ENCODE results near the gene COL23A1. TPM values are rescaled to one million over a fixed set of nuclear protein-coding genes. Genes with fewer than 3 reads are reported as not detected.
A peak's percentile ranks its signal among the peaks of the same experiment; 100 is the strongest.
"Not testable (repeated sequence)": the region's sequence is repeated elsewhere in the genome, so short reads cannot be mapped to it uniquely, and the experiment has no call there.

The COL23A1 gene
- total RNA-seq, 1 experiment from 2014 or later: 15.0 TPM

DNA sequence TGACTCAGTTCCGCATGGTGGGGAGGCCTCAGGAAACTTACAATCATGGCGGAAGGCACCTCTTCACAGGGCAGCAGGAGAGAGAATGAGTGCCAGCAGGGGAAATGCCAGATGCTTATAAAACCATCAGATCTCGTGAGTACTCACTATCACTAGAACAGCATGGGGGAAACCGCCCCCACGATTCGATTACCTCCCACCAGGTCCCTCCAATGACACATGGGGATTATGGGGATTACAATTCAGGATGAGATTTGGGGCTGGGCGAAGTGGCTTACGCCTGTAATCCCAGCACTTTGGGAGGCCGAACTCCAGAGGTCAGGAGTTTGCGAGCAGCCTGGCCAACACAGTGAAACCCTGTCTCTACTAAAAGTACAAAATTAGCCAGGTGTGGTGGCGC is 392.0 kb downstream of the COL23A1 start:
- ChIA-PET POLR2A (interaction anchor here (0.7 kb wide), 1 partner anchor 44 kb away, joined by 11 read pairs; the partner anchor contains the start of gene NHP2), CTCF (interaction anchor here (0.6 to 0.7 kb wide), 3 partner anchors 12 to 26 kb away, joined by 3 to 4 read pairs (median 3); no protein-coding TSS in a partner anchor)
- H3K27ac Mint-ChIP-seq, ATAC-seq, H3K9me3 Mint-ChIP-seq, H3K4me3 Mint-ChIP-seq, H3K36me3 Mint-ChIP-seq: not testable (repeated sequence)
- peaks cover 20% of the 10 kb centered on the region for H3K27me3 Mint-ChIP-seq (ENCODE audit: low read depth)
- DNase-seq (ENCODE audit: low spot score): peak; percentile 0
- H3K4me1 Mint-ChIP-seq: peaks cover 23% of the 10 kb centered on the region

DNA sequence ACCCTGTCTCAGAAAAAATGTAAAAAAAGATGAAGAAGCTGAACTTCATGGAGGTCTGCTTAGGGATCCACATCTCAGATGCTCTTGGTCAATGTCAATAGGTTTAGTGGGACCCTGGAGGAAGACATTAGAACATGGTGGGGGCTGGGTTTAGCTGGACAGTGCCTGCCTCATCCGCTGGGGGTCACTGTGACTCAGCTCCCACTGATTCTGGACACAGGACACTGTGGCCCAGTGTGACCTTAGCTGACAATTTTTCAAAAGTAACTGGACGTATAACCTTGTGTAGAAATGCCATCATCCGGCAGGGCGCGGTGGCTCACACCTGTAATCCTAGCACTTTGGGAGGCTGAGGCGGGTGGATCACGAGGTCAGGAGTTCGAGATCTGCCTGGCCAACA is 393.2 kb downstream of the COL23A1 start:
- peak; percentile 60 for DNase-seq (ENCODE audit: low spot score)
- Mint-ChIP-seq H3K4me3 (no peak overlapping the region), H3K4me1 (peaks cover 23% of the 10 kb centered on the region), H3K36me3 (peaks cover 14% of the 10 kb centered on the region), H3K27me3 (ENCODE audit: low read depth) (peaks cover 18% of the 10 kb centered on the region), H3K27ac (no peak overlapping the region), H3K9me3 (peaks cover 13% of the 10 kb centered on the region)
- TF ChIP-seq, protein P1, sequence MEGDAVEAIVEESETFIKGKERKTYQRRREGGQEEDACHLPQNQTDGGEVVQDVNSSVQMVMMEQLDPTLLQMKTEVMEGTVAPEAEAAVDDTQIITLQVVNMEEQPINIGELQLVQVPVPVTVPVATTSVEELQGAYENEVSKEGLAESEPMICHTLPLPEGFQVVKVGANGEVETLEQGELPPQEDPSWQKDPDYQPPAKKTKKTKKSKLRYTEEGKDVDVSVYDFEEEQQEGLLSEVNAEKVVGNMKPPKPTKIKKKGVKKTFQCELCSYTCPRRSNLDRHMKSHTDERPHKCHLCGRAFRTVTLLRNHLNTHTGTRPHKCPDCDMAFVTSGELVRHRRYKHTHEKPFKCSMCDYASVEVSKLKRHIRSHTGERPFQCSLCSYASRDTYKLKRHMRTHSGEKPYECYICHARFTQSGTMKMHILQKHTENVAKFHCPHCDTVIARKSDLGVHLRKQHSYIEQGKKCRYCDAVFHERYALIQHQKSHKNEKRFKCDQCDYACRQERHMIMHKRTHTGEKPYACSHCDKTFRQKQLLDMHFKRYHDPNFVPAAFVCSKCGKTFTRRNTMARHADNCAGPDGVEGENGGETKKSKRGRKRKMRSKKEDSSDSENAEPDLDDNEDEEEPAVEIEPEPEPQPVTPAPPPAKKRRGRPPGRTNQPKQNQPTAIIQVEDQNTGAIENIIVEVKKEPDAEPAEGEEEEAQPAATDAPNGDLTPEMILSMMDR (IDR thresholded peaks at IDR 0.05): peak; percentile 44
- TF ChIP-seq, protein P2, sequence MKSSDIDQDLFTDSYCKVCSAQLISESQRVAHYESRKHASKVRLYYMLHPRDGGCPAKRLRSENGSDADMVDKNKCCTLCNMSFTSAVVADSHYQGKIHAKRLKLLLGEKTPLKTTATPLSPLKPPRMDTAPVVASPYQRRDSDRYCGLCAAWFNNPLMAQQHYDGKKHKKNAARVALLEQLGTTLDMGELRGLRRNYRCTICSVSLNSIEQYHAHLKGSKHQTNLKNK (CRISPR knock-in tag; IDR thresholded peaks at IDR 0.05): no peak
- ChIA-PET CTCF (interaction anchor here (0.5 to 4.4 kb wide), 15 partner anchors 11 to 663 kb away, joined by 3 to 55 read pairs (median 5); partner anchors contain the start of genes NHP2 and PHYKPL), POLR2A (interaction anchor here (0.6 to 1.6 kb wide), 2 partner anchors 15 to 16 kb away, joined by 3 to 6 read pairs; no protein-coding TSS in a partner anchor)
- peak; percentile 76 for ATAC-seq

DNA sequence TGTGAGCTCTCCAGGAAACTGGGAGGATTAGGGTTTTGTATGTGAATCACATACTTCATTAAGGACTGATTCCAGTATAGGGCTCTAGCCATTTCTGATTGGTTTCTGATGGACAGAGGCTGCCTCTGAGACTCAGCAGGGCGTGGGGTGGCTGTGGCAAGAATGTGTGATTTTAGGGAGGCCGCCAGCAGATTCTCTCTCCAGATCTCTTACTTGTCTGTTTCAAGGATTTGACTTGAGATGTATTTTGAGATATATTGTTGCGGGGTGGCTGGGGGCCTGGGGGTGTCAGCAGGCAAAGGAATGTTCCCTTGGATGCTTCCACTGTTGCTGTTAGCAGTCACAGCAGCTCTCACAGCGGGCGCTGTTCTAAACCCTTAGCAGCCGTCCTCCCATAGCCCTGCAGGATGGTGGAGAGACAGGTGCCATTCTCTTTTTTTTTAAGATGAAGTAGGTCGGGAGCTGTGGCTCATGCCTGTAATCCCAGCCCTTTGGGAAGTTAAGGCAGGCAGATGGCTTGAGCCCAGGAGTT is 393.8 kb downstream of the COL23A1 start:
- Mint-ChIP-seq H3K4me1 (peaks cover 23% of the 10 kb centered on the region), H3K36me3 (peaks cover 15% of the 10 kb centered on the region), H3K4me3 (no peak overlapping the region), H3K27me3 (ENCODE audit: low read depth) (peaks cover 15% of the 10 kb centered on the region), H3K9me3 (peaks cover 13% of the 10 kb centered on the region), H3K27ac (no peak overlapping the region)
- ChIA-PET POLR2A (interaction anchor here (0.6 to 1.6 kb wide), 2 partner anchors 15 to 16 kb away, joined by 3 to 6 read pairs; no protein-coding TSS in a partner anchor), CTCF (interaction anchor here (0.5 to 4.4 kb wide), 16 partner anchors 11 to 663 kb away, joined by 3 to 55 read pairs (median 5); partner anchors contain the start of genes NHP2 and PHYKPL)
- DNase-seq (ENCODE audit: low spot score): no peak
- no peak for ATAC-seq
- no peak for TF ChIP-seq NFE2L1 (CRISPR knock-in tag; IDR thresholded peaks at IDR 0.05)
- TF ChIP-seq, protein P3, sequence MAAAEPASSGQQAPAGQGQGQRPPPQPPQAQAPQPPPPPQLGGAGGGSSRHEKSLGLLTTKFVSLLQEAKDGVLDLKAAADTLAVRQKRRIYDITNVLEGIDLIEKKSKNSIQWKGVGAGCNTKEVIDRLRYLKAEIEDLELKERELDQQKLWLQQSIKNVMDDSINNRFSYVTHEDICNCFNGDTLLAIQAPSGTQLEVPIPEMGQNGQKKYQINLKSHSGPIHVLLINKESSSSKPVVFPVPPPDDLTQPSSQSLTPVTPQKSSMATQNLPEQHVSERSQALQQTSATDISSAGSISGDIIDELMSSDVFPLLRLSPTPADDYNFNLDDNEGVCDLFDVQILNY (CRISPR knock-in tag; IDR thresholded peaks at IDR 0.05): no peak
- no peak for TF ChIP-seq TCF7 (CRISPR knock-in tag; IDR thresholded peaks at IDR 0.05; ENCODE audit: low read depth)
- TF ChIP-seq, protein P4, sequence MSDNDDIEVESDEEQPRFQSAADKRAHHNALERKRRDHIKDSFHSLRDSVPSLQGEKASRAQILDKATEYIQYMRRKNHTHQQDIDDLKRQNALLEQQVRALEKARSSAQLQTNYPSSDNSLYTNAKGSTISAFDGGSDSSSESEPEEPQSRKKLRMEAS (CRISPR knock-in tag; IDR thresholded peaks at IDR 0.05): no peak
- TF ChIP-seq FOXP1 (CRISPR knock-in tag; IDR thresholded peaks at IDR 0.05; ENCODE audit: borderline replicate concordance): no peak
- TF ChIP-seq FOXK1 (CRISPR knock-in tag; IDR thresholded peaks at IDR 0.05): no peak
- TF ChIP-seq ESRRA (CRISPR knock-in tag; IDR thresholded peaks at IDR 0.05; ENCODE audit: borderline replicate concordance): no peak

DNA sequence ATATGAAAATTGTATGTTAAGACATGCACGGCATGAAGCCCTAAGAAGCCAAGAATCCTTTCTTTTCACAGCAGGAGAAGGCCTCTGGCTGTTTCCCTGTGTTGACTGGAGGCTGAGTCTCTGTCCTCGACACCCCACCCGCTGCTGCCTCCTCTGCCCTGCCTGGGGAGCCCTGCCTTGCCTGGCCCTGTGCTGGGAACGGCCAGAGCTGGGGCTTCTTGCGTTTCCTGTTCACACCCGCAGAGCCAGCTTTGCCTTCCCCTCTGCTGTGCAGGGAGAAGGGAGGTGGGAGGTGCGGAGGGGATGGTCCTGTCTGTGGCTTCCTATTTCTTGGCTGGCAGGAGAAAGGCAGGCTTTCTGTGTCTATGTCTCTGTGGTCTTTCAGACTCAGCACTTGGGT is 396.2 kb downstream of the COL23A1 start:
- DNase-seq (ENCODE audit: low spot score) (no peak), ATAC-seq (peak; percentile 51; the same call in 1 of the 2 replicates)
- Mint-ChIP-seq H3K27ac (no peak overlapping the region), H3K4me1 (peaks cover 16% of the 10 kb centered on the region), H3K27me3 (ENCODE audit: low read depth) (peaks cover 11% of the 10 kb centered on the region), H3K36me3 (peaks cover 15% of the 10 kb centered on the region), H3K9me3 (peaks cover 17% of the 10 kb centered on the region), H3K4me3 (no peak overlapping the region)
- ChIA-PET POLR2A (no interaction called here), CTCF (interaction anchor here (4.4 kb wide), 1 partner anchor 13 kb away, joined by 55 read pairs; no protein-coding TSS in a partner anchor)
- TF ChIP-seq, protein P5, sequence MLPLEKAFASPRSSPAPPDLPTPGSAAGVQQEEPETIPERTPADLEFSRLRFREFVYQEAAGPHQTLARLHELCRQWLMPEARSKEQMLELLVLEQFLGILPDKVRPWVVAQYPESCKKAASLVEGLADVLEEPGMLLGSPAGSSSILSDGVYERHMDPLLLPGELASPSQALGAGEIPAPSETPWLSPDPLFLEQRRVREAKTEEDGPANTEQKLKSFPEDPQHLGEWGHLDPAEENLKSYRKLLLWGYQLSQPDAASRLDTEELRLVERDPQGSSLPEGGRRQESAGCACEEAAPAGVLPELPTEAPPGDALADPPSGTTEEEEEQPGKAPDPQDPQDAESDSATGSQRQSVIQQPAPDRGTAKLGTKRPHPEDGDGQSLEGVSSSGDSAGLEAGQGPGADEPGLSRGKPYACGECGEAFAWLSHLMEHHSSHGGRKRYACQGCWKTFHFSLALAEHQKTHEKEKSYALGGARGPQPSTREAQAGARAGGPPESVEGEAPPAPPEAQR (CRISPR knock-in tag; IDR thresholded peaks at IDR 0.05): no peak
- TF ChIP-seq HMGA2 (CRISPR knock-in tag; IDR thresholded peaks at IDR 0.05): no peak
- TF ChIP-seq, protein P6, sequence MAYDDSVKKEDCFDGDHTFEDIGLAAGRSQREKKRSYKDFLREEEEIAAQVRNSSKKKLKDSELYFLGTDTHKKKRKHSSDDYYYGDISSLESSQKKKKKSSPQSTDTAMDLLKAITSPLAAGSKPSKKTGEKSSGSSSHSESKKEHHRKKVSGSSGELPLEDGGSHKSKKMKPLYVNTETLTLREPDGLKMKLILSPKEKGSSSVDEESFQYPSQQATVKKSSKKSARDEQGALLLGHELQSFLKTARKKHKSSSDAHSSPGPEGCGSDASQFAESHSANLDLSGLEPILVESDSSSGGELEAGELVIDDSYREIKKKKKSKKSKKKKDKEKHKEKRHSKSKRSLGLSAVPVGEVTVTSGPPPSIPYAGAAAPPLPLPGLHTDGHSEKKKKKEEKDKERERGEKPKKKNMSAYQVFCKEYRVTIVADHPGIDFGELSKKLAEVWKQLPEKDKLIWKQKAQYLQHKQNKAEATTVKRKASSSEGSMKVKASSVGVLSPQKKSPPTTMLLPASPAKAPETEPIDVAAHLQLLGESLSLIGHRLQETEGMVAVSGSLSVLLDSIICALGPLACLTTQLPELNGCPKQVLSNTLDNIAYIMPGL (CRISPR knock-in tag; IDR thresholded peaks at IDR 0.05): no peak
- TF ChIP-seq TP53 (CRISPR knock-in tag; IDR thresholded peaks at IDR 0.05): no peak
- TF ChIP-seq, protein P7, sequence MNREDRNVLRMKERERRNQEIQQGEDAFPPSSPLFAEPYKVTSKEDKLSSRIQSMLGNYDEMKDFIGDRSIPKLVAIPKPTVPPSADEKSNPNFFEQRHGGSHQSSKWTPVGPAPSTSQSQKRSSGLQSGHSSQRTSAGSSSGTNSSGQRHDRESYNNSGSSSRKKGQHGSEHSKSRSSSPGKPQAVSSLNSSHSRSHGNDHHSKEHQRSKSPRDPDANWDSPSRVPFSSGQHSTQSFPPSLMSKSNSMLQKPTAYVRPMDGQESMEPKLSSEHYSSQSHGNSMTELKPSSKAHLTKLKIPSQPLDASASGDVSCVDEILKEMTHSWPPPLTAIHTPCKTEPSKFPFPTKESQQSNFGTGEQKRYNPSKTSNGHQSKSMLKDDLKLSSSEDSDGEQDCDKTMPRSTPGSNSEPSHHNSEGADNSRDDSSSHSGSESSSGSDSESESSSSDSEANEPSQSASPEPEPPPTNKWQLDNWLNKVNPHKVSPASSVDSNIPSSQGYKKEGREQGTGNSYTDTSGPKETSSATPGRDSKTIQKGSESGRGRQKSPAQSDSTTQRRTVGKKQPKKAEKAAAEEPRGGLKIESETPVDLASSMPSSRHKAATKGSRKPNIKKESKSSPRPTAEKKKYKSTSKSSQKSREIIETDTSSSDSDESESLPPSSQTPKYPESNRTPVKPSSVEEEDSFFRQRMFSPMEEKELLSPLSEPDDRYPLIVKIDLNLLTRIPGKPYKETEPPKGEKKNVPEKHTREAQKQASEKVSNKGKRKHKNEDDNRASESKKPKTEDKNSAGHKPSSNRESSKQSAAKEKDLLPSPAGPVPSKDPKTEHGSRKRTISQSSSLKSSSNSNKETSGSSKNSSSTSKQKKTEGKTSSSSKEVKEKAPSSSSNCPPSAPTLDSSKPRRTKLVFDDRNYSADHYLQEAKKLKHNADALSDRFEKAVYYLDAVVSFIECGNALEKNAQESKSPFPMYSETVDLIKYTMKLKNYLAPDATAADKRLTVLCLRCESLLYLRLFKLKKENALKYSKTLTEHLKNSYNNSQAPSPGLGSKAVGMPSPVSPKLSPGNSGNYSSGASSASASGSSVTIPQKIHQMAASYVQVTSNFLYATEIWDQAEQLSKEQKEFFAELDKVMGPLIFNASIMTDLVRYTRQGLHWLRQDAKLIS (CRISPR knock-in tag; IDR thresholded peaks at IDR 0.05; ENCODE audit: borderline replicate concordance): no peak
- TF ChIP-seq, protein P8, sequence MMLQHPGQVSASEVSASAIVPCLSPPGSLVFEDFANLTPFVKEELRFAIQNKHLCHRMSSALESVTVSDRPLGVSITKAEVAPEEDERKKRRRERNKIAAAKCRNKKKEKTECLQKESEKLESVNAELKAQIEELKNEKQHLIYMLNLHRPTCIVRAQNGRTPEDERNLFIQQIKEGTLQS (CRISPR knock-in tag; conservative IDR thresholded peaks at IDR 0.05): no peak
